ENCODE measurements around the gene GSTT4.

Gene GSTT4

GRCh38 chr22:24033731-24034130, 28.5 kb upstream of the GSTT4 start:
- H3K79me2 ChIP-seq (ENCODE audit: control insufficient read depth, low read length): peaks cover 63% of the 10 kb centered on the region
- TF ChIP-seq CTCF (IDR thresholded peaks at IDR 0.05; ENCODE audit: low read depth, low read length, poor library complexity, severe bottlenecking) (no peak), EZH2phosphoT487 (IDR thresholded peaks at IDR 0.05; ENCODE audit: borderline replicate concordance, low read length) (no peak)

GRCh38 chr22:24030186-24030702, 25.0 kb upstream of the GSTT4 start:
- Histone ChIP-seq H3K27ac (ENCODE audit: low read depth, low read length) (no peak overlapping the region), H3K9me2 (replicated peaks; ENCODE audit: control insufficient read depth, low read length) (no peaks in the 10 kb centered on the region), H3K79me2 (ENCODE audit: control insufficient read depth, low read length) (peaks cover 91% of the 10 kb centered on the region), H3F3A (ENCODE audit: control insufficient read depth, insufficient read depth) (no peaks in the 10 kb centered on the region), H3K4me1 (ENCODE audit: control insufficient read depth, low read length) (peaks cover 36% of the 10 kb centered on the region), H4K20me1 (ENCODE audit: control insufficient read depth, insufficient read depth, low read depth, low read length) (peaks cover 11% of the 10 kb centered on the region; the same call in 1 of the 2 replicates), H3K4me3 (ENCODE audit: low read length) (no peak overlapping the region), H3K9me3 (ENCODE audit: control insufficient read depth, insufficient read depth, low read length) (no peaks in the 10 kb centered on the region), H3K36me3 (ENCODE audit: control insufficient read depth, low read length) (peaks cover 5% of the 10 kb centered on the region; the same call in 1 of the 2 replicates), H3K4me2 (ENCODE audit: low read length) (peak overlapping the region; percentile 18), H3K27me3 (ENCODE audit: control insufficient read depth, low read length) (no peaks in the 10 kb centered on the region)
- TF ChIP-seq EZH2phosphoT487 (IDR thresholded peaks at IDR 0.05; ENCODE audit: borderline replicate concordance, low read length) (no peak), CTCF (IDR thresholded peaks at IDR 0.05; ENCODE audit: low read depth, low read length, poor library complexity, severe bottlenecking) (no peak)

More at GRCh38 chr22:24033731-24034130, 28.5 kb upstream of the GSTT4 start:
- no peaks in the 10 kb centered on the region for H3K9me2 ChIP-seq (replicated peaks; ENCODE audit: control insufficient read depth, low read length)
- peaks cover 27% of the 10 kb centered on the region for H3K36me3 ChIP-seq (ENCODE audit: control insufficient read depth, low read length)
- no peaks in the 10 kb centered on the region for H3K9me3 ChIP-seq (ENCODE audit: control insufficient read depth, insufficient read depth, low read length)
- no peaks in the 10 kb centered on the region for H3K27me3 ChIP-seq (ENCODE audit: control insufficient read depth, low read length)
- no peaks in the 10 kb centered on the region for H3F3A ChIP-seq (ENCODE audit: control insufficient read depth, insufficient read depth)
- H3K27ac ChIP-seq (ENCODE audit: low read depth, low read length): no peak overlapping the region
- peaks cover 9% of the 10 kb centered on the region; the same call in 1 of the 2 replicates for H4K20me1 ChIP-seq (ENCODE audit: control insufficient read depth, insufficient read depth, low read depth, low read length)
- H3K4me1 ChIP-seq (ENCODE audit: control insufficient read depth, low read length): peaks cover 20% of the 10 kb centered on the region
- no peak overlapping the region for H3K4me3 ChIP-seq (ENCODE audit: low read length)
- no peak overlapping the region for H3K4me2 ChIP-seq (ENCODE audit: low read length)

- Histone ChIP-seq H4K20me1 (ENCODE audit: control insufficient read depth, insufficient read depth, low read depth, low read length) (peaks cover 11% of the 10 kb centered on the region; the same call in 1 of the 2 replicates), H3K4me3 (ENCODE audit: low read length) (no peak overlapping the region), H3K36me3 (ENCODE audit: control insufficient read depth, low read length) (peaks cover 5% of the 10 kb centered on the region; the same call in 1 of the 2 replicates), H3K4me1 (ENCODE audit: control insufficient read depth, low read length) (peaks cover 36% of the 10 kb centered on the region), H3K27ac (ENCODE audit: low read depth, low read length) (no peak overlapping the region), H3K4me2 (ENCODE audit: low read length) (no peak overlapping the region), H3K9me2 (replicated peaks; ENCODE audit: control insufficient read depth, low read length) (no peaks in the 10 kb centered on the region), H3K9me3 (ENCODE audit: control insufficient read depth, insufficient read depth, low read length) (no peaks in the 10 kb centered on the region), H3F3A (ENCODE audit: control insufficient read depth, insufficient read depth) (no peaks in the 10 kb centered on the region), H3K79me2 (ENCODE audit: control insufficient read depth, low read length) (peaks cover 94% of the 10 kb centered on the region), H3K27me3 (ENCODE audit: control insufficient read depth, low read length) (no peaks in the 10 kb centered on the region)
- TF ChIP-seq CTCF (IDR thresholded peaks at IDR 0.05; ENCODE audit: low read depth, low read length, poor library complexity, severe bottlenecking) (no peak), EZH2phosphoT487 (IDR thresholded peaks at IDR 0.05; ENCODE audit: borderline replicate concordance, low read length) (no peak)
Measured at GRCh38 chr22:24029304-24029703, 24.1 kb upstream of the GSTT4 start.
